KMS-11 (cell line): Measurements from ENCODE around the gene COL25A1.

Experiments used
- H2AFZ ChIP-seq: fragments of 200-600 bp; sonication (generic); 2 replicates; pipeline ENCODE4 v1.6.1; 2016; ENCODE audit warnings: antibody characterized with exemption, mixed run types, low read depth
- H3K27ac ChIP-seq: fragments of 200-600 bp; sonication (generic); 2 replicates; pipeline ENCODE4 v1.6.1; 2016; ENCODE audit warnings: mild to moderate bottlenecking, mixed run types
- H3K27me3 ChIP-seq: fragments of 200-600 bp; sonication (generic); 2 replicates; pipeline ENCODE4 v1.6.1; 2017; ENCODE audit warnings: mild to moderate bottlenecking, low read depth, mixed run types, moderate library complexity; ENCODE audit not compliant: insufficient read depth
- H3K36me3 ChIP-seq: fragments of 200-600 bp; sonication (generic); 2 replicates; pipeline ENCODE4 v1.6.1; 2017; ENCODE audit warnings: mild to moderate bottlenecking, mixed run types; ENCODE audit not compliant: insufficient read depth
- H3K4me1 ChIP-seq: fragments of 200-600 bp; sonication (generic); 2 replicates; pipeline ENCODE4 v1.6.1; 2016; ENCODE audit warnings: mild to moderate bottlenecking, low read depth, mixed run types; ENCODE audit not compliant: poor library complexity, severe bottlenecking
- H3K4me2 ChIP-seq: fragments of 200-600 bp; sonication (generic); 2 replicates; pipeline ENCODE4 v1.7.0; 2016; ENCODE audit warnings: mild to moderate bottlenecking, mixed run types
- H3K4me3 ChIP-seq: fragments of 200-600 bp; sonication (generic); IDR thresholded peaks from 2 replicates; pipeline ENCODE4 v1.6.1; 2017; ENCODE audit warnings: low read depth, low read length, mixed read lengths; ENCODE audit not compliant: insufficient read depth
- H3K79me2 ChIP-seq: fragments of 200-600 bp; sonication (generic); 2 replicates; pipeline ENCODE4 v1.6.1; 2016; ENCODE audit warnings: low read depth, mixed run types; ENCODE audit not compliant: insufficient read depth
- H3K9ac ChIP-seq: fragments of 200-600 bp; sonication (generic); 2 replicates; pipeline ENCODE4 v1.6.1; 2016; ENCODE audit warnings: mild to moderate bottlenecking, mixed run types
- H4K20me1 ChIP-seq: fragments of 200-600 bp; sonication (generic); 2 replicates; pipeline ENCODE4 v1.6.1; 2016; ENCODE audit warnings: mild to moderate bottlenecking, mixed run types; ENCODE audit not compliant: insufficient read depth
- TF ChIP-seq, protein P1 (sequence below): fragments of 200-600 bp; sonication (generic); conservative IDR thresholded peaks from 2 replicates; pipeline ENCODE4 v1.6.1; 2017; ENCODE audit warnings: low read depth, mild to moderate bottlenecking, antibody characterized with exemption, low read length, moderate library complexity, mixed read lengths

The COL25A1 gene

DNA sequence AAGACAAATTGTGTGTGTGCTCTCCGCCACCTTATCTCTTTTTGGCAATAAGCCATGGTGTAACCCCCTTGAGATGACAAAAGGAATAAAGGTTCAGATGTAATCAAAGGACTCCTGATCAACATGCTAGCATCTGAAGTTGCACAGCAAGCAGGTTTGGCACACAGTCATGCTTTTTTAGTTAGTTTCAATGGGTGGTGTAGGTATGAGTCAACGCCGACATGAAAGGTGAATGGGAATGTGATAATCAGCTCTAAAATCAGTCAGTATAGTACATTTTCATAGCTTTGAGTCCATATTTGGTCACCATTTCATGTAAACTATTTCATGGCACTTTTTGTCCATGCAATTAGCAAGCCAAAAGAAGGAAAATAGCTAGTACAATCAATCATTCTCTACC is 489.2 kb downstream of the COL25A1 start:
- TF ChIP-seq, protein P1, sequence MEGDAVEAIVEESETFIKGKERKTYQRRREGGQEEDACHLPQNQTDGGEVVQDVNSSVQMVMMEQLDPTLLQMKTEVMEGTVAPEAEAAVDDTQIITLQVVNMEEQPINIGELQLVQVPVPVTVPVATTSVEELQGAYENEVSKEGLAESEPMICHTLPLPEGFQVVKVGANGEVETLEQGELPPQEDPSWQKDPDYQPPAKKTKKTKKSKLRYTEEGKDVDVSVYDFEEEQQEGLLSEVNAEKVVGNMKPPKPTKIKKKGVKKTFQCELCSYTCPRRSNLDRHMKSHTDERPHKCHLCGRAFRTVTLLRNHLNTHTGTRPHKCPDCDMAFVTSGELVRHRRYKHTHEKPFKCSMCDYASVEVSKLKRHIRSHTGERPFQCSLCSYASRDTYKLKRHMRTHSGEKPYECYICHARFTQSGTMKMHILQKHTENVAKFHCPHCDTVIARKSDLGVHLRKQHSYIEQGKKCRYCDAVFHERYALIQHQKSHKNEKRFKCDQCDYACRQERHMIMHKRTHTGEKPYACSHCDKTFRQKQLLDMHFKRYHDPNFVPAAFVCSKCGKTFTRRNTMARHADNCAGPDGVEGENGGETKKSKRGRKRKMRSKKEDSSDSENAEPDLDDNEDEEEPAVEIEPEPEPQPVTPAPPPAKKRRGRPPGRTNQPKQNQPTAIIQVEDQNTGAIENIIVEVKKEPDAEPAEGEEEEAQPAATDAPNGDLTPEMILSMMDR: no peak
- Histone ChIP-seq H3K79me2 (no peaks in the 10 kb centered on the region), H3K4me3 (no peak overlapping the region), H3K27me3 (no peaks in the 10 kb centered on the region), H3K4me1 (peaks cover 47% of the 10 kb centered on the region), H4K20me1 (no peaks in the 10 kb centered on the region), H2AFZ (peak overlapping the region; percentile 27; the same call in 1 of the 2 replicates), H3K27ac (peak overlapping the region; percentile 43), H3K36me3 (no peaks in the 10 kb centered on the region), H3K4me2 (peak overlapping the region; percentile 80), H3K9ac (no peak overlapping the region; the same call in 1 of the 2 replicates)

DNA sequence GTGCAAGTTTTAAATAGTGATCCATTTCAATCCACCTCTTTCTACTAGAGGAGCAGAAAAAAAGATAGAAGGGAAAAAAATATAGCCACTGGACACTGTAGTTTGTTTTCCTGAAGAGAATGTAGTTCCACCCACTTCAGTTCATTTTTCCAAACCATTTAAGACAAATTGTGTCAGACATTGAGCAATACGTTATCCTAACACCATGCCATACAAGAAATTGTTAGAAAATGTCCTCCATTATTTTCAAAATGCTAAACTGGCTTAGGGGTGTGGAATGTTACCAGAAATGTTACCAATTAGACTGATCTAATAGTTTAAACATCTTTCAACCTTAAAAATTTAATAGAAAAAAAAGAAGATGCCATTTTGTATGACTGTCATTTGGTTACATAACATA is 491.0 kb downstream of the COL25A1 start:
- H3K9ac ChIP-seq: no peak overlapping the region

DNA sequence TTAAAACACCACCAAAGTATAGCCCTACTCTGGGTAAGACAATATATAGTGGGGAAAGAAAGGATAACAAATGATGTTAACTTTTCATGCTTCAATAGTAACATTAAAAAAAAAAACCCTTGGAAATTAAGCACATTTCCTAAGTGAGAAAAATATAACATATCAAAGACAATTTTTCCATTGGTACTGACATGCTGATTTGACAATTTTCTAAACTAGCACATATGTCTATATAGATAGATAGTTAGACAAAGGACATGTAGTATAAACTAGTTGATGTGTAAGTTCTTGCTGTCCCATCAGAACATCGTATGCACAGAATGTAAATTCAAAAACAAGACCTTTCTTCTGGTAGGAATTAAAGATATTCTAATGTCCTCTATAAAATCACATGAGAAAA is 492.4 kb downstream of the COL25A1 start:
- Histone ChIP-seq H3K79me2 (no peaks in the 10 kb centered on the region), H4K20me1 (no peaks in the 10 kb centered on the region), H3K36me3 (no peaks in the 10 kb centered on the region), H3K4me1 (peaks cover 31% of the 10 kb centered on the region), H3K27ac (no peak overlapping the region), H3K9ac (no peak overlapping the region), H3K4me2 (no peak overlapping the region), H2AFZ (no peak overlapping the region), H3K4me3 (no peak overlapping the region), H3K27me3 (no peaks in the 10 kb centered on the region)
- TF ChIP-seq, protein P1: no peak

More for the DNA sequence above, 491.0 kb downstream of the COL25A1 start:
- no peak overlapping the region for H3K27ac ChIP-seq
- H3K4me1 ChIP-seq: peaks cover 45% of the 10 kb centered on the region
- H3K4me3 ChIP-seq: no peak overlapping the region
- no peaks in the 10 kb centered on the region for H4K20me1 ChIP-seq
- no peaks in the 10 kb centered on the region for H3K79me2 ChIP-seq
- TF ChIP-seq, protein P1: no peak
- no peak overlapping the region for H3K4me2 ChIP-seq
- no peaks in the 10 kb centered on the region for H3K36me3 ChIP-seq
- H2AFZ ChIP-seq: no peak overlapping the region
- no peaks in the 10 kb centered on the region for H3K27me3 ChIP-seq

GRCh38 chr4:108804648-108805273 is 497.7 kb downstream of the COL25A1 start:
- H3K79me2 ChIP-seq: no peaks in the 10 kb centered on the region
- no peaks in the 10 kb centered on the region for H3K27me3 ChIP-seq
- H2AFZ ChIP-seq: no peak overlapping the region

More at GRCh38 chr4:108804648-108805273, 497.7 kb downstream of the COL25A1 start:
- Histone ChIP-seq H3K9ac (no peak overlapping the region), H3K36me3 (no peaks in the 10 kb centered on the region), H3K4me1 (no peaks in the 10 kb centered on the region), H3K4me2 (no peak overlapping the region), H3K27ac (no peak overlapping the region), H4K20me1 (no peaks in the 10 kb centered on the region), H3K4me3 (no peak overlapping the region)
- TF ChIP-seq, protein P1: no peak
